GM19372 (cell line): ENCODE results near the gene ARMH1.
"Not testable (repeated sequence)": the region's sequence is repeated elsewhere in the genome, so short reads cannot be mapped to it uniquely, and the experiment has no call there.

Source experiments
- ATAC-seq: cut with Tn5 transposase; IDR thresholded peaks from one replicate; pipeline ENCODE4 v1.9.1; 2021; ENCODE audit warnings: mild to moderate bottlenecking, low read depth, moderate library complexity; ENCODE audit not compliant: unreplicated experiment

Gene ARMH1

DNA sequence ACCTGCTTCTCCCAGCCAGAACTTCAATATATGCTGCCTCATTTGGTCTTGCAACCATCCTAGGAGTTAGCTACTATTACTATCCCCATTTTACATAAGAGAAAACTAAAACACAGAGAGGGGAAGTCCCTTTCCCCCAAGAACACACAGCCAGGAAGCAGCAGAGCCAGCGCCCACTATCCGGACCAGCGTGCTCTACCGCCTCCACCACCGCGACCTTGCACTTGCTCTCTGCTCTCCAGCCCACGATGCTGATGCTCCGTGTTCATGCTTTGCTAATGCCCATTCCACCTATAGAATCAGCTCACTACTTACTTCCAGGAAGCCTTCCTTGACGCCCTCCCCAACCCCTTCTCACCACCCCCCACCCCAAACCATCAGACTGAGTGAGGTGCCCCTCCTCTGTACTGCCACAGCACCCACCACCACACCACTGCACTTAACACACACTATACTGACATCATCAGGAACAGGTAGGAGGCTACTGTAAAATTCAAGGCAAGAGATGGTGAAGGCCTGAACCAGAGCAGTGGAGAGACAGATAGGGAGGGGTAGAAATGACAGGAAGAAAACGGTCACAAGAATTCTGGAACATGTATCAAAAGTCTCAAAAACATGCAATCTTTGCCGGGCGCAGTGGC, 9.7 kb upstream of the ARMH1 start:
- ATAC-seq = no peak

DNA sequence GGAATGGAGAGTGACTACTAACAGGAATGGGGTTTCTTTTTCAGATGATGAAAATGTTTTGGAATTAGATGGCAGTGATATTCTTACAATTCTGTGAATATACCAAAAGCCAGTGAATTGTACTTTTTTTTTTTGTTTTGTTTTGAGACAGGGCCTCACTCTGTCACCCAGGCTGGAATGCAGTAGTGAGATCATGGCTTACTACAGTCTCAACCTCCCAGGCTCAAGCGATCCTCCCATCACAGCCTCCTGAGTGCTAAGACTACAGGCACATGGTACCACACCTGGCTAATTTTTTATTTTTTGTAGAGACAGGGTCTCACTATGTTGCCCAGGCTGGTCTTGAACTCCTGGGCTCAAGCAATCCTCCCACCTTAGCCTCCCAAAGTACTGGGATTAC, 7.8 kb upstream of the ARMH1 start:
- not testable (repeated sequence) for ATAC-seq

DNA sequence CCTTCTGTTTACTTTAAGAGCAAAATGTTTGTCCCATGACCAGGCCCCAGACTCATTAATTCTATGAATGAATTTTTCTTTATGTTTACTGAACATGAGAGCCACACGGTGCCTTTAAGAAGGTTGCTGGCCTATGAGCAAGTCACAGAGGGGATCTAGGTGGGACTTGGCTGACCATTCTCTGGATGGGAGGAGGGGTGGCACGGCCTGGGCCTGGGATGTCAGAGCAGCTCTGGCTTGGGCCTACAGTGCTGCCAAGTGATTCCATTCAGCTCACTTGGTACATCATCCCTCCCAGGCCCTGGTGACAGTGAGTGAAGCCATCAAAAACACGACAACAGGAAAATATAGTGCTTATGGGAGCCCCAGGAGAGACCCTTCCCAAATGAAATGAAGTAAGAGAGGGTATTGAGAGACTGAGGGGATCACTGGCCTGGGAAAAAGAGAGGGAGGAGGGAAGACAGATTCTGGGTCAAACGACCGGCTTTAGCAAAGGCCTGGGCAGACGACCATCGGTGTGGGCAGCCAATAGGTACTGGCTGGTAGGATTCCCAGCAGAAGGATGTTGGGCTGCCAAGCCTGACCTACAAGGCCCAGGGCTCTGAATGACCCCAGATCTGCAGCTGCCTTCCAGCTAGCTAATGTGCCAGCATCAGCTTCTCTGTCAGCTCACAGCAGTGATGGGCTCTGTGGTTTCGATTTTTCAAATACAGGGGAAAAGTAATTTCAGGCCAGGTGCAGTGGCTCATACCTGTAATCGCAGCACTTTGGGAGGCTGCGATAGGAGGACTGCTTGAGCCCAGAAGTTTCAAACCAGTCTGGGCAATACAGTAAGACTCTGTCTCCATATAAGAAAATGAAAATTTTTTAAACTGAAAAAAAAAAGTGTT, 3.5 kb upstream of the ARMH1 start:
- ATAC-seq = no peak

DNA sequence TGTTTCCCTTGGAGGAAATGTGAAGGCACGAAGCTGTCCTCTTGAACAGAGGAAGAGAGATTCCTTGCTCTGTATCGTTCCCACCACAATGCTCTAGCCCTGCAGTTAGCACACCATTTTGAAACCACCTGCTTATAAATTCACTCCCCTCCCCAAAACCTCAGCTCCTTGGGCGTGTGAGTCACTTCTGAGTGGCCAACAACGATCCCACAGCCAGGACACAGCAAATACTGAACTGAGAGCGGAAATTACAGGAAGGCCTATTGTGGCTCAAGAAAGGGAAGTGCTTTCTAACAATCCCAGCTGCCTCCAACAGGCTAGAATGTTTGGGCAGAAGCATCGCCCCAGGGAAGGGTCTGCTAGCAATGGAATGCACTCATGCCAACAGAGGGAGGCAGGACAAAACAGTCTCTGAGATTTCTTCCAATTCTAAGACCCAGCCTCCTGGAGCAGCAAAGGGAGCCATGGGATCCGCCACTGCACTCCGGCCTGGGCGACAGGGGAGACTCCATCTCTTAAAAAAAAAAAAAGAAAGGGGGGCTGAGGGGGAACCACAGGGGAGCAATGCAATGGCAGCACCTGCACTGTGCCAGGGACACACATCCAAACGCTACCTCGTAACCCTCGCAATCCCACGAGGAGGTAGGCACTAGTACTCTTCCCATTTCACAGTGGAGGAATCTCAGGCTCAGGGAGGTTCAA, 2.1 kb upstream of the ARMH1 start:
- no peak for ATAC-seq

DNA sequence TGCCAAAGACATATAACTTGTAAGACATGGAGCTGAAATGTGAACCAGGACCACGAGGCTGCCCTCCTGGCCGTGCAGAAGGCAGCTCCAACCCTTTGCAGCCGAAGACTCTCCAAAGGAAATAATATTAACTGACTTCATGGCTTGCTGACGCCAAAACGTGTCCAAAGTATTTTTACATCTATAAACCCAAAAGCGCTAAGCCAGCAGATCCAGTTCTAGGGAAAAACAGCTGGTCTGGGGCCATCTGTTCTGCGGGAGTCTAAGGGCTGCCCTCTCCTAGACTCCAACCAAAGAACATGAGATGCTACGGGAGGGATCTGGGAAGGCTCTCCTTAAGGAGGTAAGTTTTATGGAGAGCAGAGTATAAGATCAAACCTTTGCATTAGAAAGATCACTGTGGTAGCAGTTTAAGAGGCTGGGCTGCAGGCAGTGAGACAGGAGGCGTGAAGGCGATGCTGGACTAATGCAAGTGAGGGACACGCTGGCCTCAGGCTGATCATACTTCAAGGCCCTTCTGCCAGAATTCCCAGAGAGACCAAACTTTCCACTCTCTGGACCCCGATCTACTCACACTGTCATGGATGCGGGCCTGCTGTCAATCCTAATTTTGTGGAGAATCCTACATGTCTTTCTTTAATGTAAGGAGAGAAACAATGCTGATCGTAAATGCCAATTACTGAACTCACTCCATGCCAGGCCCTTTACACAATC, 1.4 kb upstream of the ARMH1 start:
- no peak for ATAC-seq

DNA sequence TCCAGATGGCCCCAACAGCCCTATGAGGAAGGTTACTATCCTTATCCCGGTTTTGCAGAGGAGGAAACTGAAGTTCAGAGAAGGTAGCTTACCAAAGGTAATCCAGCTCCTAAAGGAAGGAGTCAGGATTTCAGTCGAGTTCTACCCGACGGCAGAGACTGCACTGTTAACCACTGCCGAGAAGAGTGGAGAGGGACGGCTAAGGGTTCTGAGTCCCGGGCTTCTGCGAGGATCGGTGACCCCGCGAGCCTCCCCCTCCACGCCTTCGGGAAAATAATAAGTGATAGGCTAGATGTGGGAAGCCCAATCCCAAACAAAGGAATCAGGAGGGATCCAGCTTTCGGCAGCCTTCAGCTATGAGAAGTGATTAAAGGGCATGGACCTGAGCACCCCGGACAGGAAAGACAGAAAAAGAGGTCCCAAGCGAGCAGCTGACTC, 820 bp upstream of the ARMH1 start:
- no peak for ATAC-seq

DNA sequence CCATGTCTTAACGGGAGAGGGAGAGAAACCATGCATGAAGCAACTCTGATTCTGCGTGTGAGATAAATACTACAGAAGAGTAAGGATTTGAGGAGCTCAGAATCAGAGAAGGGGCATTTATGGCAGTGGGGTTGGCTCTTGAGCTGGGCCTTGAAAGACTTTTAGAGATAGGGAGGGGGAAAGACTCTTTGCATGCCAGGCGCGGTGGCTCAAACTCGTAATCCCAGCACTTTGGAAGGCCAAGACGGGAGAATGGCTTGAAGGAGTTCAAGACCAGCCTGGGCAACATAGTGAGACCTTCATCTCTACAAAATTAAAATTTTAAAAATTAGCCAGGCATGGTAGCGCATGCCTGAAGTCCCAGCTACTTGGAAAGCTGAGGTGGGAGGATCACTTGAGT, 672 bp downstream of the ARMH1 start:
- no peak for ATAC-seq

DNA sequence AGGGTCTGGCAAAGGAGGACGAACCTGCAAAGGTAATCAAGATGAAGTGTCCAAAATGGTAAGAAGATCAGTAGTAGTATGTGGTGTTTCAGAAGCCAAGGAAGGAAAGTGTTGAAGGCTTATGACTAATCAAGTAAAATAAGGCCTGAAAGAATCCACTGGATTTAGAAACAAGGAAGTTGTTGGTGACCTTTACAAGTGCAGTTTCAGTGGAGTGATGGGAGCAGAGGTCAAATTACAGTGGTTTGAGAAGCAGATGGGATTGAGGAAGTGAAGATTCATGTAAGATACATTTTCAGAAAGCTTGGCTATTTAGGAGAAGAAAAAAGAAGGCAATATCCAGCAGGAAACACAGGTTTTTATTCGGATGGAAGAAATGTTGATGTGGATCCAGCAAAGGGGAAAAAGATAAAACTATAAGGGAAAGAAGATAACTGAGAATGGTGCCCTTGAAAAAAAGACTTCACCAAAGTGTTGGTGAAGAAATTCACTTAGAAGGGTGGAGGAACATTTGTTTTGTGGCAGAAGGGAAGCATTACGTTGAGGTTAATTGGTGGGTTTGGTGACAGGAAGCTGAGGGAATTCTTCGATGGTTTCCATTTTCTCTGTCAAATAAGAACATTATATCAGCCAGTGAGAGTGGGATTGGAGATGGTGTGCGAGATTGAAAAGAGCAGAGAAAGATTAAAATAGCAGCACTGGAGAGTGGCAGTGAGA, 2.1 kb downstream of the ARMH1 start:
- ATAC-seq = no peak

DNA sequence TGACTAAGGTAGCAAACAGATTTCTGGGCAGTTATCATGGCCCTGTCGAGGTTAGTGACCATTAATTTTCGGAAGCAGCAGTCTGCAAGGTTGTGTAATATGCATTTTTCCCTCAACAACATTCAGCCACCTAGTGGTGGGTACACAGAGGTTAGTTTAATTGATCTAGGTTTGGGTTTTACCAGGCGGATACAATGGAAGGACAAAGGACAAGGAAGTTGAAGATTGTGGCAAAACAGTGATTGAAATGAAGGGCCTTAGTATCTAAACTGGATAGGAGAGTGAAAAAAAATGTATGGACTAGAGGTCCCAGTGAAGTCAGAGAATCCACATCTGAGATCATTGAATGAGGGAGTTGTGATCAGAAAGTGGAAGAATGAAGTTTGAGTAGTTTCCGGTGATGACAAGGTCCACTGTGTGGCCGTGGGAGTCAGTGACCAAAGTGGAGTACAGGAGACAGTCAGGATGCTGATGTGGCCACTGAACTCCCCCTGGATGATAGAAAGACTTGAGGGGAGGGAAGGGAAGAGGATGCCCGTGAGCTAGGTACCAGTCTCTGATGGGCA, 2.8 kb downstream of the ARMH1 start:
- ATAC-seq = no peak

DNA sequence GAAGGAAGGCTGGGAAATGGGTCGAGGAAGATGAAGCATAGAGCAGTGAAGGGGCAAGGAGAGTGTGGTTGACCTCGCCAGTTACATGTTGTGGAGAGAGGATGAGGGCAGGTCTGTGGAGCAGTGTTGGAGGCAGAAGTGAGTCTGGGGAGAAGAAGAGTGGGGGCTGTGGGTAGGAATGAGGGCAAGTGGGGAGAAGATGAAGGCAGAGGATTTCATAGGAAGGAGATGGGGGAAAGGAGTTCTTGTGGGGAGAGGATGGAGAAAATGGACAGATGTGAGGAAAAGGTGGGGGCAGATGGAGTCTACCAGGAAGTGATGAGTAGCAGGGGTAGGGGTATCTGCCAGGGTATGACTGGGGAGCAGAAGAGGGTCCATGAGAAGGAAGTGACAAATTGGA, 3.6 kb downstream of the ARMH1 start:
- no peak for ATAC-seq

DNA sequence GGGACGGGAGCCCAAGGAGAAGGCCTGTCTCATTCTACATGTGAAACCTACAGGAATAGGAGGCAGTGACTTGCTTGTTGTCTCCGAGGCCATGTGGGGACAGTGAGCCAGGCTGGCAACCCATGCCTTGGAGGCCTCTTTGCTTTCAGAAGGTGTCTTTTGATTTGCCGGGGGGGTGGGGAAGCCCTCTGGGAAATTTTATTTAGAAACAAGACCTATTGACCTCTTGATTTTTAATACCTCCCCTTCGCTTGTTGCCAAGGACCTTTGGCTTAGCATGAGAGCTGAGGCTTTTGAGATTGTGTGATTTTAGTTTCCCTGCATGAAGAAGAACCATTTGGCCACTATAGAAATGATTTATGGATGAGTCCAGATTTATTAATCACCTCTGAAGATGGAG, 4.1 kb downstream of the ARMH1 start:
- ATAC-seq = no peak

DNA sequence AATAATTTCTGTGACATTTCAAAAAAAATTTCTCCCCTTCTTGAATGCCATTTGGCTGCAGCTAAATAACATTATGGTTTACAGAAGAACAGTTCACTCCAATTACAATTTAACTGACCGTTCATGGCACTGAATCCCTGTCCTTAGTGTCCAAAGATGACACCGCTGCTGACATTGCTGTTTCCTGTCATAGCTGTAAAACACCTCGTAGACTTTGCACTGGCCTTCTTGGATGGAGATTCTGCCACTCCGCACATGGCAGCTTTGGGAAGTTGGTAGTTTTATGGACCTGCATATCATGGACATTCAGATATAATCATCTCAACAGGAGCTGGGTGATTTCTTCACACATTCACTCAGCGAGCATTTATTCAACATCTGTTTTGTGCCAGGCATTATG, 5.0 kb downstream of the ARMH1 start:
- ATAC-seq = no peak

DNA sequence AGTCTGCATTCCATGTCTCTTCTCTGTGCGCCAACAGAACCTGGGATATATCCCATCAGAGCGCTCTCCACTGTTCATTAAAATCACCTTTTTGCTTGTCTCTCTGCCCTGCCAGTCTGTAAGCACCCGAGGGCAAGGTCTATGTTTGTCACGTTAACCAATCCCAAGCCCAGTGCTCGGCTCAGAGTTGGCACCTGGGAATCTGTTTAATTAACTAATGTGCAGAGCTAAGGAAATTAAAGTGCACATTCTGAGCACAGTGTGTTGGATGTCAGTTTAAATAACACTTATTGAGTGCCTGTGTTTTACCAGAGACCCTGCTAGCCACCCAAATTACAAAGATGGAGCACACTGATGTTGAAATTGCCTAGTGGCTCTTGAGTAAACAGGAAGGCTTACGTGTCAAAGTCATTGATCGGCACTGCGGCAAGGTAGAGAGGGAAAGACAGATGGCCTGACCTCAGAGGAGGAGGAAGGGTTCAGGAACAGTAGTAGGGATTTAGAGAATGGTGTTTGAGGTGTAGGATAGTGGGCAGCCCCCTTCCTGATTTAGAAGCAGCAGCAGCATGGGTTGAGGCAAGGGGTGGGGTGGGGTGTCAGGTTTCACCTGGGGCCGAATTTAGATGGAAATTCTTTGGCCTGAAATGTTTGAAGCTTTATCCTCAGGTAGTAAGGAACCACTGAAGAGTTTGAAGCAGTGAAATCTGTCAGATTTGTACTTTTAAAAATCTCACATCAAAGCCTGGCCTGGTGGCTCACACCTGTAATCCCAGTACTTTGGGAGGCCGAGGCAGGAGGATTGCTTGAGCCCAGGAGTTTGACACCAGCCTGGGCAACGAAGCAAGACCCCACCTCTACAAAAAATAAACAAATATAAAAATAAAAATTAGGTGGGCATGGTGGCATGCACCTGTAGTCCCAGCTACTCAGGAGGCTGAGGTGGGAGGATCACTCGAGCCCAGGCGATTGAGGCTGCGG, 7.7 kb downstream of the ARMH1 start:
- no peak for ATAC-seq

DNA sequence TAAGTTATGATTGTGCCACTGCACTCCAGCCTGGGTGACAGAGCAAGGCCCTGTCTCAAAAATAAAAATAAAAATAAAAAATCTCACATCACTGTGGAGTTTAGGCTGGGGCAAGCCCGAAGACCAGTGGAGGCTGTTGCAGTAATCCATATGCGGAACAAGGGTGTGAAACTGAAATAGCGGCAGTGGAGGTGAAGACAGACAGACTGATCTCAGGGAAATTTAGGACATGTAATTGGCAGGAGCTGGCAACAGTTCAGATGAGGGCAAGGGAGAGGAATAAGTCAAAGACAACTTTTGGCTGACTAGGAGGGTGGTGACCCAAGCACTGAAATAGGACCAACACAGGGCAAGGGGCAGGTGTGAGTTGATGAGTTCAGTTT, 8.4 kb downstream of the ARMH1 start:
- ATAC-seq = no peak

DNA sequence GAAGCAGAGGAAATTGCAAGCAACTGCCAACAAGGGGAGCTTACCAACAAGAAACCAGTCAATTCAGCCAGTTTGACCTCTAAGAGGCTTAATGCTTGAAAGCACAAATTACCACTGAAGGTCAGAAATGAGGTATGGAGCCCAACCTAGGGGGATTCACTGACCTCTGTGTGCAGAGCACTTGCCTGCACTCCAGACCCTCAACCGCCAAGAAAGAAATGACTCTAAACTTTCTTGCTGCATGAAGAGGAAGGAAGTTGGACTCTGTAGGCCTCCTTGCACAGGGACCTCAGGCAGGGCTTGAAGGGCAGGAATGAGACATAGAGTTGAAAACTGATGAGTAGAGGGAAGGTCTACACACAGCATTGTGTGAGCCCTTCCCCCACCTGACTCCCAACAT, 10.0 kb downstream of the ARMH1 start:
- ATAC-seq = no peak

DNA sequence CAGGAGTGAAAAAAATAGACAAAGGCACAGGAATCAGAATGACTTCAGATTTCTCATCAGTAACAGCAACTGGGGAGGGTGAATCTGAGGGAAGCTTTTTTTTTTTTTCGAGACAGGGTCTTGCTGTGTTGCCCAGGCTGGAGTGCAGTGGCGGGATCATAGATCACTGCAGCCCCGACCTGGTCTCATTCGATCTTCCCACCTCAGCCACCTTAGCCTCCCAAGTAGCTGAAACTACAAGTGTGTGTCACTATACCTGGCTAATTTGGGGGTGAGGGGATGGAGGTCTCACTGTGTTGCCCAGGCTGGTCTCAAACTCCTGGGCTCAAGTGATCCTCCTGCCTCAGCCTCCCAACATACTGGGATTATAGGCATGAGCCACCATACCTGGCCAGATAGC, 10.7 kb downstream of the ARMH1 start:
- no peak for ATAC-seq

DNA sequence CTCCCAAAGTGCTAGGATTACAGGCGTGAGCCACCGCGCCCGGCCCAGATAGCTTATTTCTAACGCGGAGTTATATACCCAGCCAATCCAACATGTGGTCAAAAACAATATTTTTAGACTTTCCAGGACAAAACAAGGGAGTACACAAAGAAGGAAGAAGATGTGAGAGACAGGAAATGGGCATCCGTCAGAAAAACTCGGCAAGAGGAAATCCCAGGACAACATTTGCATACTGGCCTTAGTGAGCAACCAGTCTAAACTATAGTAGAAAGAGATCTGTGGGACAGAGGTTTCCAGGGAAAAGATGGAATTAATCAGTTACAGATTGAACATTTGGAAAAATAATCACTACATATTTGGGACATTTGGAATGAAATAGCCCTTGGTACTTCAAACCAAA, 11.4 kb downstream of the ARMH1 start:
- ATAC-seq = no peak

DNA sequence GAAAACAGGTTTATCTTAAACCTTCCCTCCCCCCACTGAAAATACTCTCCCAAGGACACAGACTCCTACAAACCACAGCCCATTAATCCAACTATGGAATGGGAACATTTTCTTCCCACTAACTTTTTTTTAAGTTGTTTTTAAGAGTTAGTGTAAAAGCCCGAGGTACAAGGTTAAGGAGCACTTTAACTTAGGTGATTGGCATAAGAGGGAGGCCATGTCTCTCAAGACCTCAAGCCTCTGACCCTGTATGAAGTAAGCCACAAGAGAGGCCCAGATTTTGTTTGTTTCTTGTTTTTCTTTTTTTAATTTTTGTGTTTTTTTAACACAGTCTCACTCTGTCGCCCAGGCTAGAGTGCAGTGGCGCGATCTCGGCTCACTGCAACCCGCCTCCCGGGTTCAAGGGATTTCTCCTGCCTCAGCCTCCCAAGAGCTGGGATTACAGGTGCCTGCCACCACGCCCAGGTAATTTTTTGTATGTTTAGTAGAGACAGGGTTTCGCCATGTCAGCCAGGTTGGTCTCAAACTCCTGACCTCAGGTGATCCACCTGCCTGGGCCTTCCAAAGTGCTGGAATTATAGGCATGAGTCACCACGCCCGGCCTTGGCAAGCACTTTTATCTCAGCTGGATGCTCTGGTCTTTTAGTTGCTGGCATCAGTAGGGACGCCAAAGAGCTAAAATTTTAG, 14.4 kb downstream of the ARMH1 start:
- ATAC-seq = no peak
